EH (cell line): ENCODE data around the gene NDUFA6.
"Not testable (repeated sequence)": the region's sequence is repeated elsewhere in the genome, so short reads cannot be mapped to it uniquely, and the experiment has no call there.

Experiments used
- DNase-seq: peaks from one replicate; pipeline ENCODE4 v3.0.0-alpha.2; 2015; ENCODE audit warnings: low read depth

NDUFA6 gene

GRCh38 chr22:42112793-42113192 lies 22.2 kb upstream of the NDUFA6 start:
- not testable (repeated sequence) for DNase-seq

- no peak for DNase-seq
These were observed 21.2 kb upstream of the NDUFA6 start for GRCh38 chr22:42111798-42112197.

- no peak for DNase-seq
These were observed 18.3 kb upstream of the NDUFA6 start for GRCh38 chr22:42108848-42109247.

- DNase-seq = not testable (repeated sequence)
These were observed 13.8 kb upstream of the NDUFA6 start for GRCh38 chr22:42104332-42104860.

- DNase-seq = no peak
These were observed 10.6 kb upstream of the NDUFA6 start for GRCh38 chr22:42101199-42101598.

- DNase-seq = no peak
These were observed 847 bp upstream of the NDUFA6 start for GRCh38 chr22:42091455-42091782.

- no peak for DNase-seq
These were observed 4.5 kb downstream of the NDUFA6 start for GRCh38 chr22:42086051-42086450.

GRCh38 chr22:42084874-42085273 lies 5.7 kb downstream of the NDUFA6 start:
- DNase-seq = no peak

GRCh38 chr22:42083119-42083518 lies 7.5 kb downstream of the NDUFA6 start:
- no peak for DNase-seq

GRCh38 chr22:42080287-42080686 lies 10.3 kb downstream of the NDUFA6 start:
- peak; percentile 57 for DNase-seq

- DNase-seq = peak; percentile 99
These were observed 11.0 kb downstream of the NDUFA6 start, which contains the start of gene SMDT1 for GRCh38 chr22:42079319-42080251. Gene SMDT1 (plus strand): TSS chr22:42079700. CDS start chr22:42079769, 69 bp downstream.

GRCh38 chr22:42078469-42079318 lies 11.9 kb downstream of the NDUFA6 start:
- DNase-seq = peak; percentile 9

- DNase-seq = no peak
These were observed 13.0 kb downstream of the NDUFA6 start for GRCh38 chr22:42077486-42078125.

- no peak for DNase-seq
These were observed 13.6 kb downstream of the NDUFA6 start for GRCh38 chr22:42076764-42077485.

- no peak for DNase-seq
These were observed 15.5 kb downstream of the NDUFA6 start for GRCh38 chr22:42074846-42075676.

- peak; percentile 68 for DNase-seq
These were observed 16.3 kb downstream of the NDUFA6 start, which contains the start of gene PHETA2 for GRCh38 chr22:42074132-42074811. Gene PHETA2 (plus strand): TSS chr22:42074248. CDS start chr22:42077294, 3,046 bp downstream.

- no peak for DNase-seq
These were observed 16.9 kb downstream of the NDUFA6 start for GRCh38 chr22:42073621-42074041.

GRCh38 chr22:42072606-42073330 lies 17.8 kb downstream of the NDUFA6 start:
- no peak for DNase-seq

- not testable (repeated sequence) for DNase-seq
These were observed 19.1 kb downstream of the NDUFA6 start for GRCh38 chr22:42071508-42071907.
